Measurements from ENCODE around the gene OPRM1.
"Not testable (repeated sequence)": the region's sequence is repeated elsewhere in the genome, so short reads cannot be mapped to it uniquely, and the experiment has no call there.

Gene OPRM1

DNA sequence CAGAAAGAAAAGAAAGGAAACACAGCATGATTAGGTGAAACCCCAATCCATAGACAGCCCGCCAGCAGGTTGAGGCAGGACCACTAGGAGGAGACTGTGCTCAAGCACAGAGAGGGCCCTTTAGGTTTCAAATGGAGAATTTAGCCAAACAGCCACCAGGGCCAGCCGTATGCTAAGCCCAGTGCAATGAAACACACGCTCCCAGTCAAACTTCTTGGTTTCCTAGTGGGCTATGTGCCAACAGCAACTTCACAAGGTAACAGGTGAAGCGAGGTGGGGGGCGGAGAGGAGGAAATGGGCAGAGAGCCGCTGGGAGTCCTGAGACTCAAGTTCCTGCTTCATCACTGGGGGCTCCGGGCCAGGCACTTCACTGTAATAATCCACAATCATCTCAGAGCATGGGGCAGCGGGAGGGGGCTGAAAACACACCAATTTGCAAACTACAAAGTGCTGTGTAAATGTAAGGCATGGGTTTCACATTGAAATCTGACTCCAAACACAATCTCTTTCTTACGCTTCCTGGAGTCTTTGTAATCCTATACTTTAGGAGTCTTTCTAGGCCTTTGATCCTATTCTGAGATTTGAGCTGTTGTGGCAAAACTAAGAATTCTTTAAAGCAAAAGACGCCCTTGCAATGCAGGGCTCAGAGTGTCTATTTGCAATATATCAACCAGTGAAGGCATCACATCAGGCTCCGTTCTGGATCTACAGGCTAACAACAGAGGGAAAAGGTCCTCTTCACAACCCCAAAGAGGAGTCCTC lies 117.3 kb downstream of the OPRM1 start:
- peak; percentile 38 for DNase-seq

DNA sequence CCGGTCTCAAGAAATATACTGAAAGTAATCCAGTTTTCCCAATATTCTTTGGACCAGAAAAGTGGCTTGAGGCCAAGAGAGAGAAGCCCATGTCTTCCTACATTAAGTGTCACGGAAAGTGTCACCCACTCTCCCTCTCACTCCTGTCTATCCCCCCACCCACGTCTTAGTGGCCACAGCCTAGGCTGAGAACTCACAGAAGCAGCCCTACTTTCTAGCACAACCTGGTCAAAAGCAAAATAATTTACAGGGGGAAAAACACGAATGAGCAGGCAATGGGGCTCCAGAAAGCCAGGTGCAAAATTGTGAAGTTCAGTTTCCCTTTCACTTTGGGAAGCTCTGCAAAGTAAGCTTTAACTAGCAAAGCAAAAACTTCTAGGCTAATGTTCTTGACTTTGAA lies 118.0 kb downstream of the OPRM1 start:
- DNase-seq: no peak

DNA sequence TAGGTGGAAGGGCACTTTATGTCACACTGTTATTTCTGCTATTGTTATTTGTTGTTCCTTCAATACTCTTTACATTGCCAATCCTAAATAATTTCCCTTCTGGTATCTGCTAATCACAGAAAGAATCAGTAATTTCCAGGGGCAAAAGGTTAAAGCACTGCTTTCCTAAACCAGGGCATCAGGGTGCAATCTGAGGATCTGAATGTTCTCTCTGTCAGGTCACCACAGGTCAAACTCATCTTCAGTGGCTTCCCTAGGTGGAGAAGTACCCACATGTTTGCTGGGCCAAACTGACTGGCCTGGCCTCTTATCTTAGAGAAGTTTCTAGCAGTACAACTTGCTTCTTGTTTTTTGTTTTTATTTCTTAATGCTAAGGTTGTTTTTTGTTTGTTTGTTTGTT lies 118.7 kb downstream of the OPRM1 start:
- DNase-seq: no peak

DNA sequence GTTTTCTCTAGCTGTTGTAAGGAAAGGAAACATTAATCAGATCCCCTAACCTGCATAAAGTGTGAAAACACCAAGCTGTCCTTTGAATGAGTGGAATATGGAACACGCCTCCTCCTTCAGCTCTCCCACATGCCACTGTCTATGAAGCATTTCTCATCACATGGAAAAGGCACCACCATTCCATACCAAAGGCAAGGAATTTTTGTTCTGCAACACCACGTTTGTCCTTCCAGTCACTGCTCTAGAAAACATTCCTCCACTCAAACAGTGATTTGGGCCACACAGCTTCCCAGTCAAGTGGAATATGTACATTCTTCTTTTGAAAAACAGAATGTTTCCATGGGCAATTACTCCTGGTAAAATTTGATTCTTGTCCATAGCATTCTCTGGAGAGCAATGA lies 120.1 kb downstream of the OPRM1 start:
- DNase-seq: no peak

DNA sequence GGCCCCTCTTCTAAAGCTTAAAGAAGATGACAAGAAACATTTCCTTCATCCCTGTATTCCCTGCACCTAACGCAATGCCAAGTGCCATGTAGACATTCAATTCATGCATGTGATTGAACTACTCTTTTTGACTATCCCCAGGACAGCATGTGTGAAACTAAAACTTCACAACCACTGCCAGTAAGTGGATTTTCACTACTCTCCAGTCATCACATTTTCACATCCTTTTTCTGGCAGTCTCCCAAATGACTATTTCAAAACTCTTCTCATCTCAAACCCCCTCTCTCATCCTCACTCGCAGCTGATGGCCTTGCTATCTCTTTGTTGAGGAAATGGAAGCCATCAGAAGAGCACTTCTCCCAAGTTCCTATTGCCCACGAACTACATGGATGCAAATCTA lies 122.6 kb downstream of the OPRM1 start:
- DNase-seq: no peak

DNA sequence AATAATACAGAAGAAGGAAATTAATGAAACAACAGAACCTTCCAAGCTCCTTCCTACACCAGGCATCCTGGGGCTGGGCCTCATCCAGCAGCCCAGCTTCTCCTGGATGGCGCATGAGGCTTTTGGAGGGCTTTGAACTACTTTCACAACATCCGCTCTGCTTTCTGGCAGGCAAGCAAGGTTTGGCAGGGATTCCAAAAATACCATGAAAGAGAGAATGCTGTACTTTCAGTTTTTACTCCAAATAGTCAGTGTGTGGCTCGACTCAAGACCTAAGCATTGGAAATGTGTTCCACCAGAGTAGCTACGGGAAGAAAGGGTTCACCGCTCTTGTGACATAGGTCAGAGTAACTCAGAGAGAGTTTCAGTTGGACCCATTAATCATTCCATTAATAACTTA lies 125.4 kb downstream of the OPRM1 start:
- no peak for DNase-seq

DNA sequence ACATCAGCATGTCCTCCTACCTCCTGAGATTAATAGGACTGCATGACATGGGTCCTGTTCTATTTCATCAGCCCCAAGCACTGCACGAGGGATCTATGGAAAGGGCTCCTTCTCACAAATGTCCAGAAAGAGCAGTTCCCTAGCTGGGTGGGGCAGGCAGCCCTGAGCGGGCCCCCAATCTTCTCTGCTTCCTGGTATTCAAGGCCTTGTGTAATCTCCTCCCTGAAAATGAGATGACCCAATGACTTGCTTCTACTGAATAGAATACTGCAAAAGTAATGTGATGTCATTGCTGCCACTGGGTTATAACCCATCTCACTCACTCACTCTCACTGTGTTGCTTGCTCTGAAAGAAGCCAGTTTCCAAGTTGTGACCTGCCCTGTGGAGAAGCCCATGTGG lies 126.4 kb downstream of the OPRM1 start:
- no peak for DNase-seq

DNA sequence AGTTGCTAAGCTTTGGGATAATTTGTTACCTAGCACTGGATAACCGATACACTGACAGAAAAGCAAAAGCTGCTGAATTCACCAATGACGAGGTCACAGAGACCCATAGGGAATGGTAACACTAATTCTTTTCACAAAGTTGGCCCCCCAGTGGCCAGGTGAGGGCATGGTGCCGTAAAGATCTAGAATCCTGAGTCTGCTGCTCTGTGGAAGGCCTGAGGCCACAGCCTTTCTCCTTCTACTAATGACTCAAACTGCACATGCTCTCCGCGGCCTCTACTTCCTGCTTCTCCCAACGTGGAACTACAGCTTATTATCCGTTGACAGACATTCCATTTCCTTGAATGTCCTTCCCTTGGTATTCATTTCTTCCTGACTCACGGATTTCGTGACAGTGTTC lies 127.1 kb downstream of the OPRM1 start:
- DNase-seq: no peak

DNA sequence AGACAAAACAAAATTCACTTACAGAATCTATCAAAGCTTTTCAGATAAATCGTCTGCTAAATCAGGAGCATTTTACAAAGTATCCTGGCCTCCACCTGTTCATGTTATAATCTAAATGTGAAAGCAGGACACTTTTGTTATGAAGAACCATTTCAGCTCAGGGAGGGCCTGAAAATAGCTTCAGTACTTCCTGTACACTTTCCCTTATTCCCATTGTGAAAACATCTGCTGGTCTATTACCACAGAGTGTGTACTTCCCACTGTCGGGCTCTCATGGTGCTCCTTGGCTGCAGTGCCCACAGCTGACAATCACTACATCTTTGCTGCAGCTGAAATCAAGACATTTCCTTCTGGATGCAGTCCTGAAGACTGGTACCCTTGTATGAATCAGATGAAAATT lies 128.1 kb downstream of the OPRM1 start:
- no peak for DNase-seq

DNA sequence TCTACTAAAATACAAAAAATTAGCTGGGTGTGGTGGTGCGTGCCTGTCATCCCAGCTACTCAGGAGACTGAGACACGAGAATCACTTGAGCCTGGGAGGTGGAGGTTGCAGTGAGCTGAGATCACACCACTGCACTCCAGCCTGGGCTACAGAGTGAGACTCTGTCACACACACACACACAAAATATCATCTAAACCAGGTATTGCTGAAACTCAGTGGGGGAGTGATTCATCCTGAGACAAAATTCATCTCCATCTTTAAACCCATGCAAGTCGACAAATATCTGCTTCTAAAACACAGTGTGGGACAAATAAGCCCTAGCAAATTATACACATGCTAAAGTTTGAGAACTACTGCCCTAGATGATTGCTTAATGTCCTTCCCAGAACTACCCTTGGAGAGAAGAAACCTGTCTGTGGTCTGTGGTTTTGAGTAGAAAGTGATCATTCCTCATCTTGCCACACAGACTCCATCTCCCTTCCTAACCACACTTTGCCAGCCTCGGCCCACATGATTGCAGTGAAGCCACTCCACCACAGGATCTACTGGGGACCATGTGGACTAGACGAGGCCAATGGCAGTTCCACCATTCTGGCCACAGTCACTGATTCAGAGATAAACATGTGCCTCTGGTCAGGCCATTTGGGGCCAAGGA lies 130.3 kb downstream of the OPRM1 start:
- peak; percentile 40 for DNase-seq

DNA sequence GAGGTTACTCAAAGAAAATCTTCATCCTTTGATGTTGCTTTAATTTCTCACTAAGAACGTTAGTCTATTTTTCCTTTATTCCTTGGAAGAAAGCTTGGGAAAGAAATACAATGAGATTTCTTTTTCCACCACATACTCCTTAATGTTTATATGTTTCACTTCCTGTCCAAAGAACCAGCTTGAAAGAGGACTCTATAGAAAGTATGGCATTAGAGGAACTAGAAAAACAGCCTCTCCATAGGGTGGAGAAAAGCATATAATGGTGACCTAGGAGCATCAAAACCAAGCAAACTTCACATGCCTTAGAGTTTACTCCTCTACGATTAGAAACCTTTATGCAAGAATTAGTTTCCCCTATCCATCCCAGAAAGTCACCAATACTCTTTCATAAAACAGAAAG lies 131.1 kb downstream of the OPRM1 start:
- DNase-seq: no peak

DNA sequence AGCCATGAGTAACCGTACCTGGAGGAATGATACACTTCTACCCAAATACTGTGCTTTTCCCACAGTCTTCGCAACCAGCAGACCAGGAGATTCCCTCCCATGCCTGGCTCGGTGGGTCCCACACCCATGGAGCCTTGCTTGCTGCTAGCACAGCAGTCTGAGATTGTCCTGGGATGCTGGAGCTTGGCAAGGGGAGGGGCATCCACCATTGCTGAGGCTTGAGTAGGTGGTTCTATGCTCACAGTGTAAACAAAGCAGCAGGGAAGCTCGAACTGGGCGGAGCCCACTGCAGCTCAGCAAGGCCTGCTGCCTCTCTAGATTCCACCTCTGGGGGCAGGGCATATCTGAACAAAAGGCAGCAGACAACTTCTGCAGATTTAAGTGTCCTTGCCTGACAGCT lies 133.4 kb downstream of the OPRM1 start:
- not testable (repeated sequence) for DNase-seq

DNA sequence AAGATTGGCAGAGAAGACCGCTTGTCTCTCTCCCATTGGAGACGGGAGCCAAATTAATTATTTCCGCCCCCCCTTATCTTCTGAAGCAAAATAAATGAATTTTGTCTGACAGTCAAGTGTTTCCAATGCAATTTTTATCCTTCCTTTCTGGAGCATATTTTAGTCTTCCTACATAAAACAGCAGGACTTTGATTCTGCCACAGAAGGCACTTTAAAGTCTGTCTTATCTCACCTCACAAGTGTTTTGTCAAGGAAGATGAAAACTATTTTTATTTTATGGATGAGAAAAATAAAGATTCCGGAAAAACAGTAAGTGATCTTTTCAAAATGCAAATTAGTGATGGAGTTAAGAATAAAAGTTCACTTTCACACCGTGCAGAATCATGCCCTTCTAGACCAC lies 140.4 kb downstream of the OPRM1 start:
- DNase-seq: no peak

DNA sequence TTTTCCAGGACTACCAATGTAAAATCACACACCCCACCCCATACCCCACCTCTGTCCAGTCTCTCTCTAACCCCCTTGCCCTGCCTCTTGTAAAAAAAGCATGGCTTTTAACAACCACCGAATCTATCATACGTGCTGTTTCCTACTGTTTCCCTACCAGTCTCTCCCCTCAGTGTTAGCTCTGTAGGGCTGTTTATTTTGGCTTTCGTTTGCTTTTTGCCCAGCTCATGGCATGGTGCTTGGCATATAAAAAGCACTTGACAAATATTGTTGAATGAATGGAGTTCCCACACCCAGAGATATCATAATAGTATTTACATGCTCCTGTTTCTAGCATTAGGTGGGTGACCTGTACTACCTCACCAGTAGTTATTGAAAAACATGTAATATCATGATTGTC lies 148.2 kb downstream of the OPRM1 start:
- no peak for DNase-seq

DNA sequence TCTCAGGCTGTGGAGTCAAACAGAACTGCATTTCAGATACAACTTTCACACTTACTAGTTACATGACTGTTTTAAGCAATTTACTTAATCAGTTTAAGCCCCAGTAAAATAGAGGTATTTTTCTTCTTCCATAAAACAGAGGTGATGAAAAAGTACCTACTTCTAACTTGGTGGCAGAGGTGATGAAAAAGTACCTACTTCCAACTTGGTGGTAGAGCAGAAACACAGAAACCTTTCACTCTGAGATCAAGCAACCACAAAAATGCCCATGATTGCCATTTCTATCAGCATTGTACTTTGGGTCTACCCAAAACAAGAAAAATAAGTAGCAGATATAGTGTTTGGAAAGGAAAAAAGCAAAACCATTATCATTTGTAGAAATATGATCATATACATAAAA lies 148.7 kb downstream of the OPRM1 start:
- DNase-seq: no peak

DNA sequence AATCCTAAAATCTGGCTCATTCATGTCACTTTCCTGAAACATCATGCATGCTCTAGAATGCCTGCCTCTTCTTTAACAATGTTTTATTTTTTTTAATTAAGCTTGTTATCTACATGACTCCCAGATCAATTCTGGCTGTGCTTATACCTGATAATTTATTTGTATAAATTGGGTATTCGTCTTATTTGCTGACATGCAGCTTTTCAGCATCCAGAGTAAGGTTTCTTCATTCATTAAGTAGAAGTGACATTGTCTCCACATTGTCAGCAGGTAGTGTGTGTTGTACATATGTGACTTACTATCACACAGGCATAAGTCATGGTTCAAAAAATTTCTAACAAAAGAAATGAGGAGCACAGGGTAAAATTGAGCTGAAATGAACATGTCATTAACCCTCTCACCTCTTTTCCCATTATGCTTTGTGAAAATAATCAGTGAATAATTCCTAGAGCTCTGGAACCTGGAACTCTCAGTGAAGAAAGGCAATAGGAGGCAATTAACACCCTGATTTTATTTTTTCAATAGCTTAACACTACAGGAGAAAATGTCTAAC lies 157.4 kb downstream of the OPRM1 start:
- DNase-seq: no peak

DNA sequence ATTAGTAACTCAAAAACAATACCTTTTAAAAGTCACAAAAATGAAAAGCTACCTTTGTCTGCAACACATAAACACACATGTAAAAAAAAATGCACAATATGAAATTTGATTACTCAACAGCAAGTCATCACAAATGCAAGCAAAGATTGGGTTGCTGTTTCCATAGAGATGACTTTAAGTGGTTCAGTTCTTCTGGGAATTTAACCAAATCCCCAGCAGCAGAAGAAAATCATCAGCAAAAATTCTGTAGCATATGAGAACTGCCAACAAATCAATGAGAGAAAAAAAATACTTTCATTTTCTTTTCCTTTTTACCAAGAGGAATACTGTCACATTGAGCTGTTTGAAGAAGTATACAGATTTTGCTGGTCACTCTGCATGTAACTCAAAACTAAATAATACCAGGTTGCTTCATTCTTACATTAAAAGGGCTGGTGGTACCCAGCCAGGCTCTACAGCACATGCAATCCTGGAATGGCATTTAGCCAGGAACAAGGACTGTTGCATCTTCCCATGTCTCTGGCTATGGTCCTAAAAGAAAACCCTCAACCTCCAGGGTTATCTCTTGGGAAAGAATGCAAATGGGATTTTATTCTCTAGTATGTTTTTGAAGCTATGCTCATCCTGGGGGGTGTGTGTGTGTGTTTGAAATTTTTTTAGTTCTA lies 158.3 kb downstream of the OPRM1 start:
- DNase-seq: no peak

DNA sequence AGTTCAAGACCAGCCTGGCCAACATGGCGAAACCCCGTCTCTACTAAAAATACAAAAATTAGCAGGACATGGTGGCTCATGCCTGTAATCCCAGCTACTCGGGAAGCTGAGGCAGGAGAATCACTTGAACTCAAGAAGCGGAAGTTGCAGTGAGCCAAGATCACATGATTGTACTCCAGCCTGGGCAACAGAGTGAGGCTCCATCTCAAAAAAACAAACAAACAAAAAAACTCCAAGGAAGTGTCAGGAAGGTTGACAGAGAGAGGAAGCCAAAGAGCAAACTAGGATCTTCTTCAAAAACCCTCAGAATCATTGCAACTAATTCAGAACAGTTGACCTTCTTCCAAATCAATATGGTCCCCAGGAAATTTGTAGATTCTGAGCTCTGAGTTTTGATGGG lies 162.6 kb downstream of the OPRM1 start:
- not testable (repeated sequence) for DNase-seq

DNA sequence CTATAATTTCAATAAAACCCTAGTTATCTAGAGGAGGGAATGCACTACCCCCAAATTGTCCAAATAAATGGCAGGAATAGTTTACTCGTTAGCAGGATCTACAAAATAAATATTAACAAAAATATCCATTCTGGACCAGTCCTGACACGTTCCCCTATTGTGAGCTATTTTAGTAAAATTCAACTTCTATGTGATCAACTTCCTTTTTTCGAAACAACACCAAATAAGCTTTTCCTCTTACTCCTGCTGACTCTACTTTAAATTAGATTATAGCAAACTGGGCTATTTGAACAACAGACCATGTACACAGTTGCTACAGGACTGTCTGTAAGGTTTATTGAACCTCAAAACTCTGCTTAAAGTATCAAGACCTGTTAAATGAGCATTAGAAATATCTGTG lies 163.3 kb downstream of the OPRM1 start:
- no peak for DNase-seq

DNA sequence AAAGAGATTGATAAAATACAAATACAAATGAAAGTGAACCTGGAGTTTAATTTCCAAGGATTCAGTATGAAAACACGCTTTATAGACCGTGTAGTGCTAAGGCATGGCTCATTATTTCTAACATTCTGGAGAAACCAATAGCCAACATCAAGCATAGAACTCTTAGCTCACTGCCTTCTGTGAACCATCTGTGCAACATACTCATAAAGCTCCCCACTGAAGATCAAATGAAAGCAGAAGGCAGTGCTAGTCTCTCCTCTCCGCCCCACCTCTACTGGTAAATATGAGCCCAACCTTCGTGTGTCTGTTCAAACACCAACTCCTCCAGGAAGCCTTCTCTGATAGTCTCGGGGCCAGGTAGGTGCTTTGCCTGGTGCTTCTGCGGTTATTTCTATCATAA lies 163.9 kb downstream of the OPRM1 start:
- DNase-seq: no peak

DNA sequence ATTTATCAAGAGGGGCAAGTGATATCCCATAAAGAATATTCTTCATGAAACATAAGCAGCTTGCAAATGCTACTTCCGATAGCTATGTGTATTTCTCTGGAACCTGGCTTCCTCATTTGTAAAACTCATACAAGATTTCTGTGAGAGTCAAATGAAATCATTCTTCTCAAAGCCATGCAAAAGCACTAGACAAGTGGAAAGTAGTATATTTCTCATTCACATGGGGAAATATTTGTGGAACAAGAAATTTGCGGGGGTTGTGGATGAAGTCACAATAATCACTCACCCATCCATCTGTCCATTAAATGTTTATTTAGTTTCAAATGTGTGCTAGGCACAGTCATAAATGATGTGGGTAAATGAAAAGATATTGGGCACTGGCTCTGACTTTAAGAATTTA lies 167.1 kb downstream of the OPRM1 start:
- DNase-seq: no peak

DNA sequence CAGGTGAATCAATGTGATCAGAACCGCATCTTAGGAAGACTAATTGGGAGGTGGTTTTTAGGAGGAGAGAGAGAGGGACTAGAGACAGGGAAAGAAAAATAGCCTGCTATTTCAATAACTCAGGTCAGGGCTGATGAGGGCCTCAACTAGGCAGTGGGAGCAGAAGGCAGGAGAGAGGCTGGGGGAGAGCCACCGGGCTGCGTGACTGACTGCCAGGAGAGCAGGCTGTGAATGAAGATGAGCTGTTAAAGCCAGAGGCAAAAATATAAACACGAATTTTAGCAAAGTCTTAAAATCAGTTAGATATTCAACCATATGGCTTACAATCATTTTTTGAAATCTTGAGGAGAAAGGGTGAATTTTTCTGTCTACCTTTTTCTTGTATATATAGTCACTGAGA lies 168.0 kb downstream of the OPRM1 start:
- DNase-seq: no peak

DNA sequence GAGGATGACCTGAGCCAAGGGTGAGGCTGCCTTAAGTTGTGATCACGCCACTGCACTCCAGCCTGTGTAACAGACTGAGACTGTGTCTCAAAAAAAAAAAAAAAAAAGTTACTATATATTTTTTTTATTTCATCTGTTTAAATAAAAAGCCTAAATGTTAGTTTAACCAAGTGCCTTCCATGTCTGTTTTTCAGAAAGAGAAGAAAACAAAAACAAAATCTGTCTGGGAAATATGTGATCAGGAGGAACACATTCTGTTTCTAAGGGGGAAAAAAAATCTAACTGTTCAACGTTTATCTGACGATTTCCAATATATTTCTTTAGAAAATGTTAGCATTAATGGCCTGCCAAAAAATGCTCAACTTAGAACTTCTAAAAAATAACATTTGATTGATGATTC lies 170.5 kb downstream of the OPRM1 start:
- DNase-seq: no peak

DNA sequence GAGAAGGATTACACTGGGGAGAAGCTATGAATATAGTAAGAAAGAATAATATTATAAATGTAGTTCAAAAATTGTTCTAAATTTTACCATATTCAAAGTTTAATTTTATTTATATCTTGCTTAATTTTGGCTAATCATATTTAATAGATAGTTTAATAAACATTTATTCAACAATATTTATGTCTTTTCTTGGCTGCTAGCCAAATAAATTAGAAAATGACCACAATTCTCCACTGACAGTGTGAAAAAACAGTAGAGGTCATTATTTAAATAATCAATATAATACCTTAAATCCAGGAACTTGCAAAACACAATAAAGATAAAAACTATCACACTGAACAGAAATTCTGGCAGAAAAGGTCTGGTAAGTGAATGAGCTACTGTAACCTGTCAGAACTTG lies 171.6 kb downstream of the OPRM1 start:
- no peak for DNase-seq
